Sciatic nerve (tissue), 2 donors: ENCODE data around the gene ESYT1. TPM values are rescaled to one million over a fixed set of nuclear protein-coding genes. Genes with fewer than 3 reads are reported as not detected.

Source experiments
- ATAC-seq: fragments of 200-7000 bp; cut with Tn5 transposase; one replicate; pipeline ENCODE4 v1.9.1; 2020; ENCODE audit warnings: mild to moderate bottlenecking, moderate library complexity
- DNase-seq: peaks from one replicate; pipeline ENCODE4 v3.0.0-alpha.2; 2020; ENCODE audit warnings: low spot score
- intact Hi-C: fragments of 100-400 bp; cut with DNase I; formaldehyde crosslinking; loops from one replicate; pipeline ENCODE4 v1.14.2; 2022
- total RNA-seq: library from RNA; stranded (reverse); fragmentation: NEBNext Ultra II Directional; extraction: Animal tissue kit (Norgen Biotek cat#: 25700); gene quantifications from one replicate; pipeline ENCODE4 v1.2.1, GENCODE V29; 2021
- donor health status: DM: no; HTN: no; CAD: no.
- donor health status: DM: no; HTN: no; CAD: no.

The ESYT1 gene
- total RNA-seq, 1 donor from 2014 or later: 85.9 TPM

- intact Hi-C loops: no loop called here
Observed at GRCh38 chr12:56122637-56123036, 5.4 kb upstream of the ESYT1 start.

GRCh38 chr12:56124133-56124532 is 3.9 kb upstream of the ESYT1 start:
- ATAC-seq (no peak), DNase-seq (no peak)
- intact Hi-C loops: no loop called here

More at GRCh38 chr12:56122637-56123036, 5.4 kb upstream of the ESYT1 start:
- no peak for DNase-seq
- no peak for ATAC-seq

- intact Hi-C loops: no loop called here
- no peak for DNase-seq
Observed at GRCh38 chr12:56126732-56127239, 1.3 kb upstream of the ESYT1 start.

GRCh38 chr12:56127485-56127887 is 581 bp upstream of the ESYT1 start:
- ATAC-seq: peak; percentile 0
- intact Hi-C loops: no loop called here

More at GRCh38 chr12:56126732-56127239, 1.3 kb upstream of the ESYT1 start:
- ATAC-seq: no peak

GRCh38 chr12:56128670-56129205 is 671 bp downstream of the ESYT1 start:
- ATAC-seq: peak; percentile 25
- intact Hi-C loops: no loop called here
- DNase-seq: peak; percentile 65

More at GRCh38 chr12:56127485-56127887, 581 bp upstream of the ESYT1 start:
- no peak for DNase-seq

GRCh38 chr12:56129206-56129941 is 1.3 kb downstream of the ESYT1 start:
- DNase-seq (peak; percentile 76), ATAC-seq (peak; percentile 41)
- intact Hi-C loops: no loop called here

- ATAC-seq (no peak), DNase-seq (no peak)
- intact Hi-C loops: no loop called here
Observed at GRCh38 chr12:56129942-56130495, 2.0 kb downstream of the ESYT1 start.

- no peak for DNase-seq
- no peak for ATAC-seq
- intact Hi-C loops: no loop called here
Observed at GRCh38 chr12:56130876-56131275, 2.8 kb downstream of the ESYT1 start.

GRCh38 chr12:56134897-56135296 is 6.8 kb downstream of the ESYT1 start:
- ATAC-seq: no peak
- no peak for DNase-seq
- intact Hi-C loops: no loop called here

- no peak for DNase-seq
- ATAC-seq: no peak
- intact Hi-C loops: no loop called here
Observed at GRCh38 chr12:56137853-56138571, 9.9 kb downstream of the ESYT1 start.

- intact Hi-C loops: no loop called here
- DNase-seq: no peak
- no peak for ATAC-seq
Observed at GRCh38 chr12:56141946-56142784, 14.1 kb downstream of the ESYT1 start.

GRCh38 chr12:56143217-56143616 is 15.2 kb downstream of the ESYT1 start:
- no peak for DNase-seq
- intact Hi-C loops: no loop called here
- ATAC-seq: no peak

GRCh38 chr12:56143870-56144269 is 15.8 kb downstream of the ESYT1 start:
- DNase-seq: no peak
- ATAC-seq: peak; percentile 33
- intact Hi-C loops: no loop called here

GRCh38 chr12:56145217-56145616 is 17.1 kb downstream of the ESYT1 start:
- no peak for DNase-seq
- ATAC-seq: no peak
- intact Hi-C loops: no loop called here

GRCh38 chr12:56146492-56147460 is 18.7 kb downstream of the ESYT1 start:
- DNase-seq (no peak), ATAC-seq (peak; percentile 38)
- intact Hi-C loops: no loop called here

- ATAC-seq (no peak), DNase-seq (no peak)
- intact Hi-C loops: no loop called here
Observed at GRCh38 chr12:56150563-56150962, 22.5 kb downstream of the ESYT1 start.

GRCh38 chr12:56151672-56152131 is 23.6 kb downstream of the ESYT1 start:
- intact Hi-C loops: no loop called here
- no peak for DNase-seq
- peak; percentile 25 for ATAC-seq
